B cell (primary cell): Measurements from ENCODE around the gene STEAP2. TPM values are rescaled to one million over a fixed set of nuclear protein-coding genes. Genes with fewer than 3 reads are reported as not detected.

ENCODE experiments used
- ATAC-seq: fragments of 200-7000 bp; cut with Tn5 transposase; one replicate; pipeline ENCODE4 v1.10.0; 2021; ENCODE audit warnings: low read depth, mild to moderate bottlenecking, moderate number of reproducible peaks, moderate library complexity
- CTCF ChIA-PET: fragments of 350-600 bp; sonication (Branson Sonifier 250); formaldehyde crosslinking; loops from one replicate; lab custom pipeline; 2021; ENCODE audit warnings: antibody characterized with exemption, inconsistent platforms; lab: Charles Lee
- POLR2A ChIA-PET: fragments of 350-600 bp; sonication (Branson Sonifier 250); formaldehyde crosslinking; loops from one replicate; lab custom pipeline; 2021; ENCODE audit warnings: antibody characterized with exemption; lab: Charles Lee
- DNase-seq: peaks from one replicate; pipeline ENCODE4 v3.0.0; 2013
- H2AFZ ChIP-seq: 2 replicates; pipeline ENCODE4 v1.6.1; 2012; ENCODE audit warnings: mild to moderate bottlenecking, low read depth, low read length; ENCODE audit not compliant: insufficient read depth, poor library complexity, severe bottlenecking
- H3K27ac ChIP-seq, 2 donors: 1 replicate in 1 of 2; 2 replicates in 1 of 2; pipeline ENCODE4 v1.5.1; 2012 to 2013; ENCODE audit warnings: low read length in 2 of 2, mild to moderate bottlenecking in 2 of 2, moderate library complexity in 1 of 2
- H3K27me3 ChIP-seq, 4 experiments: fragments of 200-600 bp in 1 of 4; sonication (generic) in 1 of 4; replicated peaks in 1 of 4; 1 replicate in 2 of 4; 2 replicates in 2 of 4; pipeline versions ENCODE4 v1.6.1 to v1.7.0; 2013 to 2016; ENCODE audit warnings: low read length in 3 of 4, mild to moderate bottlenecking in 2 of 4, mixed read lengths in 1 of 4, moderate library complexity in 1 of 4; ENCODE audit not compliant: insufficient read depth in 4 of 4, control insufficient read depth in 3 of 4; ENCODE audit errors: control extremely low read depth in 1 of 4
- H3K36me3 ChIP-seq, 2 experiments: replicated peaks in 1 of 2; 1 replicate in 1 of 2; 2 replicates in 1 of 2; pipeline versions ENCODE4 v1.6.1 to v1.7.1; 2013; ENCODE audit warnings: low read length in 1 of 2; ENCODE audit not compliant: insufficient read depth in 2 of 2, control insufficient read depth in 1 of 2; ENCODE audit errors: control extremely low read depth in 1 of 2, extremely low read depth in 1 of 2
- H3K4me1 ChIP-seq, 2 donors: fragments of 200-600 bp in 1 of 2; sonication (generic) in 1 of 2; 1 replicate in 1 of 2; 2 replicates in 1 of 2; pipeline versions ENCODE4 v1.5.1 to v1.6.1; 2013 to 2017; ENCODE audit warnings: low read length in 2 of 2; ENCODE audit not compliant: control insufficient read depth in 2 of 2, insufficient read depth in 2 of 2
- H3K4me2 ChIP-seq: replicated peaks from 2 replicates; pipeline ENCODE3; 2012; ENCODE audit warnings: mild to moderate bottlenecking, low read depth, low read length; ENCODE audit not compliant: poor library complexity, severe bottlenecking
- H3K4me3 ChIP-seq, 5 experiments: fragments of 200-600 bp in 1 of 5; sonication (generic) in 1 of 5; 1 replicate in 3 of 5; 2 replicates in 2 of 5; pipeline versions ENCODE4 v1.5.1 to v1.7.0; 2011 to 2016; ENCODE audit warnings: low read length in 4 of 5, mild to moderate bottlenecking in 4 of 5, low read depth in 2 of 5, control low read depth in 1 of 5, moderate library complexity in 1 of 5; ENCODE audit not compliant: insufficient read depth in 1 of 5; ENCODE audit errors: control extremely low read depth in 1 of 5, extremely low read depth in 1 of 5
- H3K79me2 ChIP-seq: fragments of 200-600 bp; sonication (generic); one replicate; pipeline ENCODE4 v1.6.0; 2016; ENCODE audit warnings: low read length; ENCODE audit not compliant: control insufficient read depth, insufficient read depth
- H3K9ac ChIP-seq: fragments of 200-600 bp; sonication (generic); 2 replicates; pipeline ENCODE4 v1.6.1; 2017; ENCODE audit warnings: mild to moderate bottlenecking, low read length, moderate library complexity
- H3K9me3 ChIP-seq, 3 donors: one replicate each; pipeline versions ENCODE4 v1.6.1 to v1.7.1; 2013; ENCODE audit warnings: low read length in 2 of 3; ENCODE audit not compliant: control insufficient read depth in 2 of 3, insufficient read depth in 1 of 3; ENCODE audit errors: control extremely low read depth in 1 of 3
- H4K20me1 ChIP-seq: 2 replicates; pipeline ENCODE4 v1.6.0; 2012; ENCODE audit warnings: mild to moderate bottlenecking, low read length; ENCODE audit not compliant: insufficient read depth, control insufficient read depth, poor library complexity, severe bottlenecking
- H3K27ac Mint-ChIP-seq: one replicate; pipeline ENCODE4 v1.8.0; 2021; ENCODE audit warnings: mixed read lengths
- H3K27me3 Mint-ChIP-seq: one replicate; pipeline ENCODE4 v1.8.0; 2021; ENCODE audit warnings: mixed read lengths
- H3K4me1 Mint-ChIP-seq: one replicate; pipeline ENCODE4 v1.8.0; 2021; ENCODE audit warnings: mixed read lengths
- H3K4me3 Mint-ChIP-seq: one replicate; pipeline ENCODE4 v1.8.0; 2021; ENCODE audit warnings: mixed read lengths
- H3K9me3 Mint-ChIP-seq: one replicate; pipeline ENCODE4 v1.8.0; 2022; ENCODE audit warnings: mixed read lengths; ENCODE audit not compliant: insufficient read depth
- EZH2 ChIP-seq: IDR thresholded peaks from 2 replicates; pipeline ENCODE4 v1.6.1; 2012; ENCODE audit warnings: borderline replicate concordance, low read depth, mild to moderate bottlenecking, moderate library complexity, low read length; ENCODE audit not compliant: insufficient read depth, poor library complexity, severe bottlenecking
- WGBS: methylation state at CpG from one replicate; pipeline ENCODE4 v1.1.5; 2013; ENCODE audit warnings: missing lambda C conversion rate; ENCODE audit not compliant: insufficient coverage; 5-methylcytosine and 5-hydroxymethylcytosine counted together
- intact Hi-C: fragments of 100-400 bp; cut with micrococcal nuclease; formaldehyde crosslinking; loops from one replicate; pipeline ENCODE4 v1.10.0; 2022
- polyA plus RNA-seq: library from polyadenylated mRNA; depleted of rRNA; stranded (reverse); fragments of >200 nt; gene quantifications from 2 replicates; pipeline ENCODE4 v1.2.3, GENCODE V29; 2012
- total RNA-seq, 2 donors: library from RNA; stranded (reverse); fragments of 120-200 nt in 1 of 2; gene quantifications; 1 replicate in 1 of 2; 2 replicates in 1 of 2; pipeline versions ENCODE4 v1.2.3 to v1.2.4, GENCODE V29; 2013 to 2022
- TF ChIP-seq, protein P1 (sequence below): fragments of 200-600 bp; IDR thresholded peaks from one replicate; pipeline ENCODE4 v1.8.0; 2022; ENCODE audit warnings: antibody characterized with exemption, mild to moderate bottlenecking

STEAP2 gene
- total and polyA plus RNA-seq, 2 donors (not counting 1 experiment from before 2014, with no cell fraction given): not detected

DNA sequence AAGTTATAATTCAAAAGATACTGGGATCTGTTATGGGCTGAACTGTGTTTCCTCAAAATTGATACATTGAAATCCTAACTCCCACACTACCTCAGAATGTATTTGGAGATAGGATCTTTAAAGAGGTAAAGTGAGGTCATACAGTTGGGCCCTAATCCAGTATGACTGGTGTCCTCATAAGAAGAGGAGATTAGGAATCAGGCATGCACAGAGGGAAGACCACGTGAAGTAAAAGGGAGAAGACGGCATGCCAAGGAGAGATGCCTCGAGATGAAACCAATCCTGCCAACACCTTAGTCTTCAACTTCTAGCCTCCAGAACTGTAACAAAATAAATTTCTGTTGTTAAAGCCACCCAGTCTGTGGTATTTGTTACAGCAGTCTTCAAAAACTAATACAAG, 27.5 kb downstream of the STEAP2 start:
- POLR2A ChIA-PET: no interaction called here
- no peak overlapping the region for H3K4me3 ChIP-seq
- intact Hi-C loops: no loop called here
- no peaks in the 10 kb centered on the region for H3K79me2 ChIP-seq
- H3K4me3 Mint-ChIP-seq: no peak overlapping the region
- no peak overlapping the region for H3K27ac ChIP-seq
- H3K36me3 ChIP-seq: no peaks in the 10 kb centered on the region
- H3K4me1 ChIP-seq: peaks cover 0 to 1% of the 10 kb centered on the region in 2 donors
- H3K9ac ChIP-seq: no peak overlapping the region
- H4K20me1 ChIP-seq: no peaks in the 10 kb centered on the region
- peaks cover 0 to 19% (median 8%) of the 10 kb centered on the region in 4 experiments for H3K27me3 ChIP-seq
- H3K4me2 ChIP-seq: no peak overlapping the region
- CTCF ChIA-PET: interaction anchor here (0.7 kb wide), 1 partner anchor 60 kb away, joined by 3 read pairs; no protein-coding TSS in a partner anchor
- H3K27me3 Mint-ChIP-seq: peaks cover 20% of the 10 kb centered on the region
- peaks cover 12% of the 10 kb centered on the region for H3K4me1 Mint-ChIP-seq
- H2AFZ ChIP-seq: no peak overlapping the region
- H3K9me3 ChIP-seq: no peaks in the 10 kb centered on the region
- H3K27ac Mint-ChIP-seq: no peak overlapping the region
- 100% methylated on average over 1 of the region's 3 CpGs for WGBS
- ATAC-seq: no peak
- DNase-seq: no peak
- TF ChIP-seq, protein P1, sequence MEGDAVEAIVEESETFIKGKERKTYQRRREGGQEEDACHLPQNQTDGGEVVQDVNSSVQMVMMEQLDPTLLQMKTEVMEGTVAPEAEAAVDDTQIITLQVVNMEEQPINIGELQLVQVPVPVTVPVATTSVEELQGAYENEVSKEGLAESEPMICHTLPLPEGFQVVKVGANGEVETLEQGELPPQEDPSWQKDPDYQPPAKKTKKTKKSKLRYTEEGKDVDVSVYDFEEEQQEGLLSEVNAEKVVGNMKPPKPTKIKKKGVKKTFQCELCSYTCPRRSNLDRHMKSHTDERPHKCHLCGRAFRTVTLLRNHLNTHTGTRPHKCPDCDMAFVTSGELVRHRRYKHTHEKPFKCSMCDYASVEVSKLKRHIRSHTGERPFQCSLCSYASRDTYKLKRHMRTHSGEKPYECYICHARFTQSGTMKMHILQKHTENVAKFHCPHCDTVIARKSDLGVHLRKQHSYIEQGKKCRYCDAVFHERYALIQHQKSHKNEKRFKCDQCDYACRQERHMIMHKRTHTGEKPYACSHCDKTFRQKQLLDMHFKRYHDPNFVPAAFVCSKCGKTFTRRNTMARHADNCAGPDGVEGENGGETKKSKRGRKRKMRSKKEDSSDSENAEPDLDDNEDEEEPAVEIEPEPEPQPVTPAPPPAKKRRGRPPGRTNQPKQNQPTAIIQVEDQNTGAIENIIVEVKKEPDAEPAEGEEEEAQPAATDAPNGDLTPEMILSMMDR: no peak
- no peak for TF ChIP-seq EZH2
- no peaks in the 10 kb centered on the region for H3K9me3 Mint-ChIP-seq

DNA sequence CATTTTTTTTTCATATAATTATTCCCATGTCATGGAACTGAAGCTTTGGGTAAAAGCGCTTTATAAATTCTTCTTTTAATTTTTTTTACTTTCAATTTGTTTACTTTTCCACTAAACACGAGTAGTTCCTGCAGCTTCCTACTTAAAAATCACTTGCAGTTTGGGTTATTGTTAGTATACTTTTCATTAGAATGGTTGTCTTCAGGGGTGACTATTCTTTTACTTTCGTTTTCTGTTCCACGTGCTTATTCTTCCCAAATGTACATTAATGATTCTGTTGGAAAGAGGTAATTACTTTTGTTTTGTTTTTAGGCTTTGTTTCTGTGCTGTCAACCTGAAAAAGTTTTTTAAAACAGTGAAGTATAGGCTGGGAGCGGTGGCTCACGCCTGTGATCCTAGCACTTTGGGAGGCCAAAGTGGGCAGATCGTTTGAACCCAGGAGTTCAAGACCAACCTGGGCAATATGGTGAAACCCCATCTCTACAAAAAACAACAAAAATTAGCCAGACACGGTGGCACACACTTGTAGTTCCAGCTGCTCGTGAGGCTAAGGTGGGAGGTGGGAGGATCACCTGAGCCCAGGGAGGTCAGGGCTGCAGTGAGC, 28.2 kb downstream of the STEAP2 start:
- Histone ChIP-seq H3K9ac (no peak overlapping the region), H3K4me3 (no peak overlapping the region), H4K20me1 (no peaks in the 10 kb centered on the region), H3K27me3 (peaks cover 0 to 19% (median 14%) of the 10 kb centered on the region in 4 experiments), H3K4me2 (no peak overlapping the region), H3K27ac (no peak overlapping the region), H3K79me2 (no peaks in the 10 kb centered on the region), H3K4me1 (peaks cover 5 to 8% of the 10 kb centered on the region in 2 donors), H2AFZ (no peak overlapping the region), H3K9me3 (no peaks in the 10 kb centered on the region), H3K36me3 (no peaks in the 10 kb centered on the region)
- no peak overlapping the region for H3K27ac Mint-ChIP-seq
- peaks cover 17% of the 10 kb centered on the region for H3K4me1 Mint-ChIP-seq
- ATAC-seq: no peak
- peaks cover 25% of the 10 kb centered on the region for H3K27me3 Mint-ChIP-seq
- ChIA-PET CTCF (interaction anchor here (0.7 kb wide), 1 partner anchor 59 kb away, joined by 3 read pairs; no protein-coding TSS in a partner anchor), POLR2A (no interaction called here)
- no peak for DNase-seq
- H3K4me3 Mint-ChIP-seq: no peak overlapping the region
- WGBS: 100% methylated on average over 2 of the region's 9 CpGs
- TF ChIP-seq, protein P1: no peak
- TF ChIP-seq EZH2: no peak
- intact Hi-C loops: loop anchor here (10.0 kb wide), 1 partner anchor 355 kb away; the partner anchor contains the start of gene CDK14
- H3K9me3 Mint-ChIP-seq: no peaks in the 10 kb centered on the region
